GM12878 (cell line): ENCODE results near the gene P3R3URF. TPM values are rescaled to one million over a fixed set of nuclear protein-coding genes. Genes with fewer than 3 reads are reported as not detected.

ENCODE experiments used
- TCF3 ChIP-seq: IDR thresholded peaks from 2 replicates; pipeline ENCODE4 v1.6.1; 2012; ENCODE audit warnings: low read depth, mild to moderate bottlenecking, low read length, borderline replicate concordance; ENCODE audit not compliant: insufficient read depth
- polyA plus RNA-seq, 11 experiments: library from polyadenylated mRNA; depleted of rRNA in 4 of 11; unstranded in 6 of 11; stranded (reverse) in 5 of 11; fragments of >200 nt; fragmentation: Nextera tagmentation in 4 of 11; fragmentation: Illumina TruSeq in 1 of 11; extraction: Ambion mirVana in 4 of 11; extraction: Trizol in 1 of 11; gene quantifications; 1 replicate in 1 of 11; 2 replicates in 10 of 11; pipeline versions ENCODE4 v1.2.1 to v1.2.3, GENCODE V29; 2011 to 2016; ENCODE audit warnings: inconsistent platforms in 2 of 11, missing spikeins in 2 of 11, low read depth in 1 of 11
- total RNA-seq, 4 experiments: library from RNA; depleted of rRNA in 3 of 4; stranded (reverse); fragments of >200 nt in 3 of 4; fragmentation: Illumina TruSeq in 1 of 4; extraction: Trizol in 1 of 4; gene quantifications; 2 replicates each; pipeline versions ENCODE4 v1.2.1 to v1.2.3, GENCODE V29; 2013 to 2021
- TF ChIP-seq, protein P1 (sequence below): fragments of 450-650 bp; IDR thresholded peaks from 2 replicates; pipeline ENCODE4 v1.6.1; 2017; ENCODE audit warnings: mild to moderate bottlenecking, moderate library complexity
- TF ChIP-seq, protein P2 (sequence below): fragments of 450-650 bp; IDR thresholded peaks from 2 replicates; pipeline ENCODE4 v1.6.1; 2016; ENCODE audit warnings: mild to moderate bottlenecking, moderate library complexity, borderline replicate concordance

The P3R3URF gene
- total and polyA plus RNA-seq, 10 of the 15 experiments (the other 5 are each of a cell fraction or from before 2014, with no cell fraction given): not detected

DNA sequence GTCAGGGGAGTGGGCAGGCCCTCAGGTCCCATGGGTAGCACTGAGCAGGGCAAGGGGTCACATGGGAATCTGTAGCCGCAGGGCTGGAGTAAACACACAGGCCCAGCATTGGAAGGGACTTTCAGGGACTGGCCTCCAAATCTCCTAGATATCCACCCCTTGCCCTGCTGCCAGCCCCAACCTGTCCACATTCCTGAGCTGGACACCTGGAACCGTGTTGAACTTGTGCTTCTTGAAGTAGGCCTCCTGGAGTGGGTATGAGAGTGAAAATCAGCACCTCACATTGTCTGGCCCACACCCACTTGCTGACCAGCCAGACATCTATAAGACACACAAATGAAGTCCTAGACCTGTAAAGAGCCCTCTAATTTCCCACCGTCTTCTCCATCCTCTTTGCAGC, 14.3 kb upstream of the P3R3URF start (continued):
- TF ChIP-seq, protein P1, sequence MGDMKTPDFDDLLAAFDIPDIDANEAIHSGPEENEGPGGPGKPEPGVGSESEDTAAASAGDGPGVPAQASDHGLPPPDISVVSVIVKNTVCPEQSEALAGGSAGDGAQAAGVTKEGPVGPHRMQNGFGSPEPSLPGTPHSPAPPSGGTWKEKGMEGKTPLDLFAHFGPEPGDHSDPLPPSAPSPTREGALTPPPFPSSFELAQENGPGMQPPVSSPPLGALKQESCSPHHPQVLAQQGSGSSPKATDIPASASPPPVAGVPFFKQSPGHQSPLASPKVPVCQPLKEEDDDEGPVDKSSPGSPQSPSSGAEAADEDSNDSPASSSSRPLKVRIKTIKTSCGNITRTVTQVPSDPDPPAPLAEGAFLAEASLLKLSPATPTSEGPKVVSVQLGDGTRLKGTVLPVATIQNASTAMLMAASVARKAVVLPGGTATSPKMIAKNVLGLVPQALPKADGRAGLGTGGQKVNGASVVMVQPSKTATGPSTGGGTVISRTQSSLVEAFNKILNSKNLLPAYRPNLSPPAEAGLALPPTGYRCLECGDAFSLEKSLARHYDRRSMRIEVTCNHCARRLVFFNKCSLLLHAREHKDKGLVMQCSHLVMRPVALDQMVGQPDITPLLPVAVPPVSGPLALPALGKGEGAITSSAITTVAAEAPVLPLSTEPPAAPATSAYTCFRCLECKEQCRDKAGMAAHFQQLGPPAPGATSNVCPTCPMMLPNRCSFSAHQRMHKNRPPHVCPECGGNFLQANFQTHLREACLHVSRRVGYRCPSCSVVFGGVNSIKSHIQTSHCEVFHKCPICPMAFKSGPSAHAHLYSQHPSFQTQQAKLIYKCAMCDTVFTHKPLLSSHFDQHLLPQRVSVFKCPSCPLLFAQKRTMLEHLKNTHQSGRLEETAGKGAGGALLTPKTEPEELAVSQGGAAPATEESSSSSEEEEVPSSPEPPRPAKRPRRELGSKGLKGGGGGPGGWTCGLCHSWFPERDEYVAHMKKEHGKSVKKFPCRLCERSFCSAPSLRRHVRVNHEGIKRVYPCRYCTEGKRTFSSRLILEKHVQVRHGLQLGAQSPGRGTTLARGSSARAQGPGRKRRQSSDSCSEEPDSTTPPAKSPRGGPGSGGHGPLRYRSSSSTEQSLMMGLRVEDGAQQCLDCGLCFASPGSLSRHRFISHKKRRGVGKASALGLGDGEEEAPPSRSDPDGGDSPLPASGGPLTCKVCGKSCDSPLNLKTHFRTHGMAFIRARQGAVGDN: no peak
- no peak for TF ChIP-seq TCF3
- TF ChIP-seq, protein P2, sequence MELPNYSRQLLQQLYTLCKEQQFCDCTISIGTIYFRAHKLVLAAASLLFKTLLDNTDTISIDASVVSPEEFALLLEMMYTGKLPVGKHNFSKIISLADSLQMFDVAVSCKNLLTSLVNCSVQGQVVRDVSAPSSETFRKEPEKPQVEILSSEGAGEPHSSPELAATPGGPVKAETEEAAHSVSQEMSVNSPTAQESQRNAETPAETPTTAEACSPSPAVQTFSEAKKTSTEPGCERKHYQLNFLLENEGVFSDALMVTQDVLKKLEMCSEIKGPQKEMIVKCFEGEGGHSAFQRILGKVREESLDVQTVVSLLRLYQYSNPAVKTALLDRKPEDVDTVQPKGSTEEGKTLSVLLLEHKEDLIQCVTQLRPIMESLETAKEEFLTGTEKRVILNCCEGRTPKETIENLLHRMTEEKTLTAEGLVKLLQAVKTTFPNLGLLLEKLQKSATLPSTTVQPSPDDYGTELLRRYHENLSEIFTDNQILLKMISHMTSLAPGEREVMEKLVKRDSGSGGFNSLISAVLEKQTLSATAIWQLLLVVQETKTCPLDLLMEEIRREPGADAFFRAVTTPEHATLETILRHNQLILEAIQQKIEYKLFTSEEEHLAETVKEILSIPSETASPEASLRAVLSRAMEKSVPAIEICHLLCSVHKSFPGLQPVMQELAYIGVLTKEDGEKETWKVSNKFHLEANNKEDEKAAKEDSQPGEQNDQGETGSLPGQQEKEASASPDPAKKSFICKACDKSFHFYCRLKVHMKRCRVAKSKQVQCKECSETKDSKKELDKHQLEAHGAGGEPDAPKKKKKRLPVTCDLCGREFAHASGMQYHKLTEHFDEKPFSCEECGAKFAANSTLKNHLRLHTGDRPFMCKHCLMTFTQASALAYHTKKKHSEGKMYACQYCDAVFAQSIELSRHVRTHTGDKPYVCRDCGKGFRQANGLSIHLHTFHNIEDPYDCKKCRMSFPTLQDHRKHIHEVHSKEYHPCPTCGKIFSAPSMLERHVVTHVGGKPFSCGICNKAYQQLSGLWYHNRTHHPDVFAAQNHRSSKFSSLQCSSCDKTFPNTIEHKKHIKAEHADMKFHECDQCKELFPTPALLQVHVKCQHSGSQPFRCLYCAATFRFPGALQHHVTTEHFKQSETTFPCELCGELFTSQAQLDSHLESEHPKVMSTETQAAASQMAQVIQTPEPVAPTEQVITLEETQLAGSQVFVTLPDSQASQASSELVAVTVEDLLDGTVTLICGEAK: no peak
